SK-N-SH treated with all-trans-retinoic acid at 6 μM for 48 hours (cell line): Measurements from ENCODE around the gene PLA2R1.

Experiments
- ATAC-seq: fragments of 200-7000 bp; cut with Tn5 transposase; 3 replicates; pipeline ENCODE4 v1.9.1; 2020; ENCODE audit warnings: mild to moderate bottlenecking, moderate library complexity
- ARNTL ChIP-seq: fragments of 450-650 bp; formaldehyde crosslinking; IDR thresholded peaks from 2 replicates; pipeline ENCODE4 v1.5.0; 2020; ENCODE audit warnings: low read depth, mild to moderate bottlenecking, moderate library complexity, borderline replicate concordance
- BACH2 ChIP-seq: fragments of 250-450 bp; sonication (Bioruptor Pico); IDR thresholded peaks from 2 replicates; pipeline ENCODE4 v1.9.0; 2021; ENCODE audit warnings: mild to moderate bottlenecking, borderline replicate concordance
- CSDC2 ChIP-seq: fragments of 250-450 bp; sonication (Bioruptor Pico); IDR thresholded peaks from 2 replicates; pipeline ENCODE4 v1.5.0; 2020; ENCODE audit warnings: mild to moderate bottlenecking, moderate library complexity
- CSRNP3 ChIP-seq: fragments of 250-450 bp; sonication (Bioruptor Pico); IDR thresholded peaks from 2 replicates; pipeline ENCODE4 v1.5.1; 2021; ENCODE audit warnings: mild to moderate bottlenecking, moderate library complexity
- ESRRG ChIP-seq: fragments of 250-450 bp; sonication (Bioruptor Pico); IDR thresholded peaks from 2 replicates; pipeline ENCODE4 v1.6.1; 2021; ENCODE audit warnings: mild to moderate bottlenecking
- GLIS3 ChIP-seq: fragments of 250-450 bp; sonication (Bioruptor Pico); IDR thresholded peaks from 2 replicates; pipeline ENCODE4 v1.5.0; 2020; ENCODE audit warnings: mild to moderate bottlenecking, moderate library complexity
- ISL1 ChIP-seq: fragments of 250-450 bp; sonication (Bioruptor Pico); IDR thresholded peaks from 2 replicates; pipeline ENCODE4 v2.1.2; 2022; ENCODE audit warnings: mild to moderate bottlenecking, moderate library complexity
- OSR1 ChIP-seq: fragments of 250-450 bp; sonication (Bioruptor Pico); IDR thresholded peaks from 2 replicates; pipeline ENCODE4 v1.8.0; 2022; ENCODE audit warnings: moderate library complexity, mild to moderate bottlenecking, inconsistent platforms
- PATZ1 ChIP-seq: fragments of 250-450 bp; sonication (Bioruptor Pico); IDR thresholded peaks from 2 replicates; pipeline ENCODE4 v1.8.0; 2020; ENCODE audit warnings: mild to moderate bottlenecking, moderate library complexity, borderline replicate concordance
- POU6F1 ChIP-seq: fragments of 250-450 bp; sonication (Bioruptor Pico); IDR thresholded peaks from 2 replicates; pipeline ENCODE4 v1.8.0; 2021; ENCODE audit warnings: low read depth, mild to moderate bottlenecking, moderate library complexity, borderline replicate concordance
- PPARA ChIP-seq: fragments of 250-450 bp; sonication (Bioruptor Pico); IDR thresholded peaks from 2 replicates; pipeline ENCODE4 v1.5.0; 2020; ENCODE audit warnings: mild to moderate bottlenecking, borderline replicate concordance
- RARB ChIP-seq: fragments of 250-450 bp; sonication (Bioruptor Pico); IDR thresholded peaks from 2 replicates; pipeline ENCODE4 v1.8.0; 2021; ENCODE audit warnings: mild to moderate bottlenecking, moderate library complexity
- SNAI2 ChIP-seq: fragments of 250-450 bp; sonication (Bioruptor Pico); IDR thresholded peaks from 2 replicates; pipeline ENCODE4 v1.5.0; 2020; ENCODE audit warnings: mild to moderate bottlenecking, moderate library complexity
- TCF4 ChIP-seq: fragments of 250-450 bp; sonication (Bioruptor Pico); IDR thresholded peaks from 2 replicates; pipeline ENCODE4 v1.8.0; 2021; ENCODE audit warnings: mild to moderate bottlenecking, moderate library complexity, borderline replicate concordance
- TOX ChIP-seq: fragments of 250-450 bp; sonication (Bioruptor Pico); IDR thresholded peaks from 2 replicates; pipeline ENCODE4 v1.8.0; 2021; ENCODE audit warnings: mild to moderate bottlenecking, moderate library complexity, borderline replicate concordance
- TSHZ2 ChIP-seq: fragments of 250-450 bp; sonication (Bioruptor Pico); IDR thresholded peaks from 2 replicates; pipeline ENCODE4 v1.5.0; 2020; ENCODE audit warnings: mild to moderate bottlenecking, moderate library complexity
- ZC3H10 ChIP-seq: fragments of 250-450 bp; sonication (Bioruptor Pico); IDR thresholded peaks from 2 replicates; pipeline ENCODE4 v1.5.1; 2021; ENCODE audit warnings: mild to moderate bottlenecking, moderate library complexity
- ZFP3 ChIP-seq: fragments of 250-450 bp; sonication (Bioruptor Pico); IDR thresholded peaks from 2 replicates; pipeline ENCODE4 v1.5.0; 2020; ENCODE audit warnings: mild to moderate bottlenecking, moderate library complexity
- ZFP30 ChIP-seq: fragments of 450-650 bp; formaldehyde crosslinking; IDR thresholded peaks from 2 replicates; pipeline ENCODE4 v1.5.0; 2022; ENCODE audit warnings: mild to moderate bottlenecking, moderate library complexity
- ZNF565 ChIP-seq: fragments of 450-650 bp; formaldehyde crosslinking; conservative IDR thresholded peaks from 2 replicates; pipeline ENCODE4 v1.5.0; 2020; ENCODE audit warnings: low read depth, mild to moderate bottlenecking, moderate library complexity
- ZNF70 ChIP-seq: fragments of 450-650 bp; formaldehyde crosslinking; IDR thresholded peaks from 2 replicates; pipeline ENCODE4 v1.5.0; 2020; ENCODE audit warnings: mild to moderate bottlenecking, moderate library complexity
- ZNF8 ChIP-seq: fragments of 450-650 bp; formaldehyde crosslinking; IDR thresholded peaks from 2 replicates; pipeline ENCODE4 v1.5.0; 2020; ENCODE audit warnings: mild to moderate bottlenecking, moderate library complexity

PLA2R1 gene

GRCh38 chr2:160057356-160057755, 5.1 kb downstream of the PLA2R1 start:
- ATAC-seq, result no peak
- TF ChIP-seq ZNF565 (CRISPR knock-in tag) (no peak), TOX (CRISPR knock-in tag) (no peak), PPARA (CRISPR knock-in tag) (no peak), ZC3H10 (CRISPR knock-in tag) (no peak), CSDC2 (CRISPR knock-in tag) (no peak), POU6F1 (CRISPR knock-in tag) (no peak), ESRRG (CRISPR knock-in tag) (no peak), ARNTL (CRISPR knock-in tag) (no peak)
- TF ChIP-seq, all 23 proteins: peak for 0

GRCh38 chr2:160055726-160056108, 6.7 kb downstream of the PLA2R1 start:
- TF ChIP-seq PPARA (CRISPR knock-in tag) (no peak), PATZ1 (CRISPR knock-in tag) (no peak), TSHZ2 (CRISPR knock-in tag) (no peak), TCF4 (CRISPR knock-in tag) (no peak), CSDC2 (CRISPR knock-in tag) (no peak), ZNF70 (no peak), ZNF565 (CRISPR knock-in tag) (no peak), ZC3H10 (CRISPR knock-in tag) (no peak), ZFP3 (CRISPR knock-in tag) (no peak), ZFP30 (no peak), POU6F1 (CRISPR knock-in tag) (no peak), OSR1 (CRISPR knock-in tag) (no peak), ARNTL (CRISPR knock-in tag) (no peak), SNAI2 (CRISPR knock-in tag) (no peak), ZNF8 (CRISPR knock-in tag) (no peak), ESRRG (CRISPR knock-in tag) (no peak), GLIS3 (CRISPR knock-in tag) (no peak), CSRNP3 (CRISPR knock-in tag) (no peak), BACH2 (no peak)
- no peak for ATAC-seq

GRCh38 chr2:160054984-160055725, 7.3 kb downstream of the PLA2R1 start:
- TF ChIP-seq TCF4 (CRISPR knock-in tag), result no peak
- TF ChIP-seq ESRRG (CRISPR knock-in tag), result no peak
- TF ChIP-seq ZFP3 (CRISPR knock-in tag), result no peak
- no peak for TF ChIP-seq ZNF70
- no peak for TF ChIP-seq TOX (CRISPR knock-in tag)
- no peak for TF ChIP-seq ZNF8 (CRISPR knock-in tag)
- TF ChIP-seq ZC3H10 (CRISPR knock-in tag), result no peak
- TF ChIP-seq ISL1 (CRISPR knock-in tag), result no peak
- no peak for TF ChIP-seq GLIS3 (CRISPR knock-in tag)
- TF ChIP-seq ARNTL (CRISPR knock-in tag), result no peak
- TF ChIP-seq RARB, result no peak
- no peak for TF ChIP-seq BACH2
- no peak for TF ChIP-seq CSDC2 (CRISPR knock-in tag)
- no peak for ATAC-seq
